Left colon (tissue), 2 donors: ENCODE results near the gene PYCARD. TPM values are rescaled to one million over a fixed set of nuclear protein-coding genes. Genes with fewer than 3 reads are reported as not detected.

ENCODE experiments used
- ATAC-seq: fragments of 200-7000 bp; cut with Tn5 transposase; one replicate; pipeline ENCODE4 v1.9.1; 2020; ENCODE audit warnings: mild to moderate bottlenecking, moderate library complexity
- DNase-seq, 2 donors: peaks; one replicate each; pipeline ENCODE4 v3.0.0-alpha.2; 2020
- intact Hi-C, 2 donors: fragments of 100-400 bp; cut with DNase I in 1 of 2; cut with micrococcal nuclease in 1 of 2; formaldehyde crosslinking; loops; one replicate each; pipeline versions ENCODE4 v1.11.2 to v1.14.0; 2022; cut with DNase I, micrococcal nuclease
- total RNA-seq, 2 donors: library from RNA; stranded (reverse); fragmentation: NEBNext Ultra II Directional; extraction: Animal tissue kit (Norgen Biotek cat#: 25700); gene quantifications; one replicate each; pipeline ENCODE4 v1.2.1, GENCODE V29; 2021
- donor health status: DM: no; HTN: no; CAD: no.
- donor health status: DM: yes; HTN: yes; CAD: no.

The PYCARD gene
- total RNA-seq, 2 donors from 2014 or later = 83.0 to 93.8 TPM

- ATAC-seq (no peak), DNase-seq (no peak)
- intact Hi-C loops = no loop called here
Observed at GRCh38 chr16:31193874-31194273, 8.7 kb downstream of the PYCARD start.

GRCh38 chr16:31192856-31193642 is 9.5 kb downstream of the PYCARD start:
- ATAC-seq = no peak

GRCh38 chr16:31191697-31192428 is 10.7 kb downstream of the PYCARD start:
- intact Hi-C loops = no loop called here
- ATAC-seq = no peak
- DNase-seq = no peak

More at GRCh38 chr16:31192856-31193642, 9.5 kb downstream of the PYCARD start:
- intact Hi-C loops = no loop called here
- DNase-seq = no peak

- intact Hi-C loops = no loop called here
- DNase-seq = no peak
- no peak for ATAC-seq
Observed at GRCh38 chr16:31190818-31191444, 11.6 kb downstream of the PYCARD start.

GRCh38 chr16:31190061-31190460 is 12.5 kb downstream of the PYCARD start:
- intact Hi-C loops = no loop called here
- no peak for ATAC-seq
- no peak for DNase-seq

GRCh38 chr16:31189412-31189778 is 13.2 kb downstream of the PYCARD start:
- intact Hi-C loops = no loop called here
- DNase-seq (no peak), ATAC-seq (no peak)

GRCh38 chr16:31188450-31189411 is 13.8 kb downstream of the PYCARD start:
- intact Hi-C loops = no loop called here
- no peak for ATAC-seq
- no peak for DNase-seq

GRCh38 chr16:31187808-31188189 is 14.8 kb downstream of the PYCARD start:
- ATAC-seq (no peak), DNase-seq (no peak)
- intact Hi-C loops = no loop called here

GRCh38 chr16:31186930-31187807 is 15.4 kb downstream of the PYCARD start:
- no peak for ATAC-seq
- DNase-seq = no peak
- intact Hi-C loops = no loop called here

GRCh38 chr16:31186176-31186575 is 16.4 kb downstream of the PYCARD start:
- no peak for ATAC-seq
- no peak for DNase-seq
- intact Hi-C loops = no loop called here

- DNase-seq (no peak), ATAC-seq (no peak)
- intact Hi-C loops = no loop called here
Observed at GRCh38 chr16:31185339-31185738, 17.2 kb downstream of the PYCARD start.

- DNase-seq = no peak
- no peak for ATAC-seq
- intact Hi-C loops = no loop called here
Observed at GRCh38 chr16:31184888-31185287, 17.7 kb downstream of the PYCARD start.

- DNase-seq = no peak
- intact Hi-C loops = no loop called here
- no peak for ATAC-seq
Observed at GRCh38 chr16:31183432-31184428, 18.8 kb downstream of the PYCARD start.

- no peak for ATAC-seq
- intact Hi-C loops = no loop called here
- DNase-seq = no peak
Observed at GRCh38 chr16:31182391-31182790, 20.2 kb downstream of the PYCARD start.

- intact Hi-C loops = no loop called here
- DNase-seq (peak in 1 of 2 donors; percentile 57), ATAC-seq (peak; percentile 13)
Observed at GRCh38 chr16:31181102-31181830, 21.3 kb downstream of the PYCARD start.
